Ramos (cell line): ENCODE measurements around the gene GET4.

Source experiments
- in situ Hi-C: fragments of 300-500 bp; cut with MboI; formaldehyde crosslinking; loops from one replicate; pipeline ENCODE4 v1.14.3; 2022; ENCODE audit warnings: low sequenced_read_pairs; ENCODE audit not compliant: unreplicated experiment

The GET4 gene

DNA sequence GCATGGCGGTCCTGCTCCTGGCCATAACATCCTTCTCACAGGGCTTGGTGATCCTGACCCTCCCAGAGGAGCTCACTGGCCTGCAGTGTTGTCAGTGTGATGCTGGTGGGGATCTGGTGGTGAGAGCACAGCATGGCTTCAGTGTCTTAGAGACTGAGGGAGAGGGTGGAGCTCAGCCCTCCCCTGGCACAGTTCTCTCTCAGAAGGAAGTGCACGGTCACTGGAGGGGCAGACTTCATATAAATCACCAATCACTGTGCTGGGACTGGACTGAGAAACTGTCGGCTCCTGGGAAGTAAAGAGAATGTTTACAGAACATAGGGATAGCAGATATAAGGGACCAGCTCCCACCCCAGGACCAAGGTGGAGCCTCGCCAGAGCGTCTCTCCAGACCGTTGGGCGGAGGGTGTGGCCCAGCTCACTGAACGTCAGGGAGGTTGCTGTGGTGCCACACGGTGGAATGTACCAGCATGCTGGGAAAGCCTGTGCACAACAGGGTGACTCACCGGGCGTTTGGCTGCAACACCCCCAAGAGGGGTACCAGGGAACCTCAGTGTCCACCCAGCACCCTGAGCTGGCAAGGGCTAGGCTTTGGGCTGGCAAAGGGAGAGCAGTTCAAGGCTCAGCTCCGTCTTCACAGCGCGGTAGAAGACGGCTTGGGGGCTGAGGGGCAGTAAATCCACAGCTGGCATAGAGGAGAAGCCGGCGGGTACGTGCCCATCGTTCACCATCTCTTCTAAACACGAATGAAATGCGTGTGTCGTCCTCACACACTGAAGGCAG, 8.8 kb upstream of the GET4 start:
- in situ Hi-C loops: no loop called here

DNA sequence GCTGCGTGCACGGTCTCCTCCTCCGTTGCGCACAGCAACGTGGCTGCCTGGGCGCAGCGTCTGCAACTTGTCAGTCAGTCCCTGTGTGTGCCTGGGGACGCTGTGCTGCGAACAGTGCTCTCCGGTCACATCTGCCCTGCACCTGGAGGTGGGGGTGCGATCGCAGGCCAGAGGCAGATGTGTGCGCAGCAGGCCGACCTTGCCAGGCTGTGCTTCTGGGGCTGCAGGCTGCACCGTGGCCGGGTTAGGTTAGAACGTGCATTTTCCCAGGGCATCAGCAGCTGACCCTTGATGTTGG, 8.2 kb upstream of the GET4 start:
- in situ Hi-C loops: no loop called here

DNA sequence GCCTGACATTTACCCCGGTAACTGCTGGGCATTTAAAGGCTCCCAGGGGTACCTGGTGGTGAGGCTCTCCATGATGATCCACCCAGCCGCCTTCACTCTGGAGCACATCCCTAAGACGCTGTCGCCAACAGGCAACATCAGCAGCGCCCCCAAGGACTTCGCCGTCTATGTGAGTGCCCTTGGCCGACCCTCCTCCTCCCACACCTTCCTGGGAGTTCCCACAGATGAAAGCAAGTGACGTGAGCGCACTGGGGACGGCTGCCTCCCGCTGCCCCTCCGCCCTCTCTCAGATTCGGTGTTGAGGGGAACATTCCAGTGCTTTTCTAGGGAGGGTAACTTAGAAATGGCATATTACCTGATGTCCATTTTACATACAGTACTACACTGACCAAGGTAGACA, 7.0 kb upstream of the GET4 start:
- in situ Hi-C loops: no loop called here

DNA sequence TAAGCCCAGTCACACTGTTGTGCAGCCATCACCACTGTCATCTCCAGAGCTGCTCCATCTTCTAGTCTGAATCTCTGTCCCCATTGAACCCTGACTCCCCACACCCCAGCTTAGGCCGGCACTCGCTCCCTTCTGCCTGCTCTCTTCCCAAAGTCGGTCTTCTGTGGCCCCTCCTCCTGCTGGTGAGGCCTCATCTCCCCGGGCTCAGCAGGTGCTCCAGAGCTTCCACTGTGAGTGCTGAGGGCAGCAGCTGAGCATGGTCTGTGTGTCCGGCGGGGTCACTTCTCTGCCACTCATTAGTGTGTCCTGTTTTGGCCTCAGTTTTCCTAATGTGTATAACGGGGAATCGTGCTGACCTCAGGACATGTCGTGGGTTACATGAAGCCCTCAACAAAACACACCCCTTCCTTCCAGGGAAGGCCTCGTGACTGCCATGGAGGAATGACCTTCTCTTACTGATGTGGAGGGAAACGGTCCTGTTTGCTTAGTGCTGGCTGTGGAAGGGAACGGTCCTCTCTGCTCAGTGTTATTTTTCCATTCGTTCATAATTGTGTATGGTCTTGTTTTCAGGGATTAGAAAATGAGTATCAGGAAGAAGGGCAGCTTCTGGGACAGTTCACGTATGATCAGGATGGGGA, 4.3 kb upstream of the GET4 start:
- in situ Hi-C loops: loop anchor here (5.0 kb wide), 1 partner anchor 80 kb away; no protein-coding TSS in a partner anchor

DNA sequence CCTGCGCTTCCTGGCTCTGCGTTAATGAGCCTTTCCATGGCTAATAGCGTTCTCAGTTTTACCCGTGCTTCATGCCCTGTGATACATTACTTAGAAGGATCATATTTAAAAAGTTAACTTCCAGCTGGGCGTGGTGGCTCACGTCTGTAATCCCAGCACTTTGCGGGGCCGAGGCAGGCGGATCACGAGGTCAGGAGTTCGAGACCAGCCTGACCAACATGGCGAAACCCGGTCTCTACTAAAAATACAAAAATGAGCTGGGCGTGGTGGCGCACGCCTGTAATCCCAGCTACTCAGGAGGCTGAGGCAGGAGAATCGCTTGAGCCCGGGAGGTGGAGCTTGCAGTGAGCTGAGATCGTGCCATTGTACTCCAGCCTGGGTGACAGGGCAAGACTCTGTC, 3.7 kb upstream of the GET4 start:
- in situ Hi-C loops: loop anchor here (5.0 kb wide), 1 partner anchor 80 kb away; no protein-coding TSS in a partner anchor

DNA sequence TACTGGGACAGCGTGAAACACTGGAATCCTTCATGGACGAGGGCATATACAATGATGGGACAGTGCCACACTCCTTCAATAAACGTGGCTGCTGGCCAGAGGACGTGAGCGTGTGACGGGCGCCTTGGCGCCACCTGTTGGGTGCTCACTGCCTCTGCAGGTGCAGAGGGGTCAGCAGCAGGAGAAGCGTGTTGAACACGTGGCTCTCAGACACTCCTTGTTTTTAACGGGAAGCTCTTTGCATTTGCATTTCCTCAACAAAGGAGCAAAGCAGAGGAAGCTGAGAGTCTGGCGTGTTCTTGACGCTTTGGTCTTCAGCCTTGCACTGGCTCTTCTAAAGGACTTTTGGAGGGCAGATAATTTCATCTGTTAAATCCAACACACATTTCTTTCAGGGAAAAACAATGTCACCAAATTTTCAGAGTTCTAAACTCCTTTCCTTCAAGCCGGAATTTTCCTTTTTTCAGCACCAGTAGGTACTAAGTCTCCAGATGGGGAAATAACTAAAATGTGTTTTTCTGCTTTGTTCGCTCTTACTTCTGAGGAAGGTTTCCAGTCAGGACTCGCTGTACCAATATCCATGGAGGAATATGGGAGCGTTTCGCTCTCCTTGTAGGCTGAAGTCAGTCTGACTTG, 2.9 kb upstream of the GET4 start:
- in situ Hi-C loops: loop anchor here (5.0 kb wide), 1 partner anchor 81 kb away; no protein-coding TSS in a partner anchor

DNA sequence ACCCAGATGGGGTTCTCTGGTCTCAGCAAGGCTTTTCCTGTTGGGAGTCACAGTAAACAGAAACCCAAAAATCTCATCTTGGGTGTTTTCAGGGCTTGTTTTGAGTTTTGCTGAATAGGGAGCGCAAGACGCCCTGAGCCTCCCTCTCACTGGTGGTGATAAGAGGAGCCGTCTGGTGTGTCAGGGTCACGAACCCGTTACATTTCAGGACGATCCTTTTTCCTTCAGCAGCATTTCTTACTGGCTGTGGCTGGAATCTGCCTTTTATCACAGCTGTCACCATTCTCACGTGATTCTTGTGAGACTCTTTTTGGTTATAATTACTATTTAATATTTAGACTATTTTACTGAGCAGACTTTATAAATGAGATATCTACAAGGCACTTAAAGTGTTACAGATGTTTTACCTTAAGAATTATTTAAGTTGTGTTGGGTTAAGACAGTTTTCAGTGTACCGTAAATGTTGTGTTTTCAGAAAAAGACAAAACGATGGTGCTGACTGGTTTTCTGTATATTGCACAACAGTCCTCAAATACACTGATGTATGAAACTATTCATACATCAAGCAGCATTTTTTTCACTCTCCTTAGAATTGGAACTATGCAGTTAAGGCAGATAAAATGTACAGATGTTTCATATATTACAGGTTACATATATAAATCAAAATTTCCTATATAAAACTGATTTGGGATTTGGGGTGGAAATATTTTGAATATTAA, 2.2 kb upstream of the GET4 start:
- in situ Hi-C loops: loop anchor here (5.0 kb wide), 1 partner anchor 82 kb away; no protein-coding TSS in a partner anchor

DNA sequence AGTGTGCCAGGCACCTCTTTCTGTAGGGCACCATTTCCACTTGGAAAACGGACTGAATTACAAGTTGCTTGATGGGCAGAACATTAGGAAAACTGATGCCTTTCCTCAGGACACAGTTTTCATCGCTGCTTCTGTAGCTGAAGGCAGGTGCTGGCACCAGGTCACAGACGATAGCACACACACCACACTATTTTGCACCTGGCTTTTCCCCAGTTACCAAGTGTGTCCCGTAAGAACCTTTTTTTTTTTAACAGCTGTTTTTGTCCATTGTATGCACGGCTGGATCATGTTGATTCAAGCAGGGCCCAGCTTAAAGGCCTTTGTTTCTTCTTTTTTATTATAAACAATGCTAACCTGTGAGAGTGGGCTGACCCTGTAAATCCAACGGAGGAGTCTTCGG, 1.3 kb upstream of the GET4 start:
- in situ Hi-C loops: no loop called here

DNA sequence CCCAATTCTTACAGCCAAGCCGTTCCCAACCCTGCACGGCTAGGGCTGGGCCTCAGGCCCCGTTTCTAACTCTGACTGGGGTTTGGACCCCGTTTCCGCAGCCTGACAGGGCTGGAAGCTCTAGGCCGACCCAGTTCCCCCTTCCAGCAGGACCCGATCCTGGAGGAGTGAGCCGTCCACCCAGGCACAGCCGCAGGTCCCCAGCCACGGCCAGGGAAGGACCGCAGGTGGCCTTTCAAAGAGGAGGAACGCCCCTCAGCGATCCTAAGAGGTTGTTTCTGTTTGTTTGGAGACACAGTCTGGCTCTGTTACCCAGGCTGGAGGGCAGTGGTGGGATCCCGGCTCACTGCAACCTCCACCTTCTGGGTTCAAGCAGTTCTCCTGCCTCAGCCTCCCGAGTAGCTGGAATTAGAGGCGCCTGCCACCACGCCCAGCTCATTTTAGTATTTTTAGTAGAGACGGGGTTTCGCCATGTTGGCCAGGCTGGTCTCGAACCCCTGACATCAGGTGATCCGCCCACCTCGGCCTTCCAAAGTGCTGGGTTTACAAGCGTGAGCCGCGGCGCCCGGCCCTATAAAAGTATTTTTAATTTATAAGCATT, 778 bp upstream of the GET4 start:
- in situ Hi-C loops: no loop called here

DNA sequence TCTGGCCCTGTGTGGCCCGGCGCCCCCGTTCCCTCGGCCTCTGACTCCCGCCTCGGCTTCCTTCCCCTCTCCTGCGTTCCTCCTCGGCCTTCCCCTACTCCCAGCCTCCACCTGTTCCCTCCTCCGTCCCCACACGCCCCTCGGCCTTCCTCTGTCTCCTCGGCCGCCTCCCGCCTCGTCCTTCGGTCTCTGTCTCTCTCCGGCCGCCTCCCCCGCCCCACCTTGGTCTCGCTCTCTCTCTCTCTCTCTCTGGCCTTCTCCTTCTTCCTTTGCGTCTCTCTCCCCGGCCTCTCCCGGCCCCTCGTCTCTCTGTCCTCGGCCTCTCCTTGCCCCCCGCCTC, 588 bp downstream of the GET4 start:
- in situ Hi-C loops: no loop called here

DNA sequence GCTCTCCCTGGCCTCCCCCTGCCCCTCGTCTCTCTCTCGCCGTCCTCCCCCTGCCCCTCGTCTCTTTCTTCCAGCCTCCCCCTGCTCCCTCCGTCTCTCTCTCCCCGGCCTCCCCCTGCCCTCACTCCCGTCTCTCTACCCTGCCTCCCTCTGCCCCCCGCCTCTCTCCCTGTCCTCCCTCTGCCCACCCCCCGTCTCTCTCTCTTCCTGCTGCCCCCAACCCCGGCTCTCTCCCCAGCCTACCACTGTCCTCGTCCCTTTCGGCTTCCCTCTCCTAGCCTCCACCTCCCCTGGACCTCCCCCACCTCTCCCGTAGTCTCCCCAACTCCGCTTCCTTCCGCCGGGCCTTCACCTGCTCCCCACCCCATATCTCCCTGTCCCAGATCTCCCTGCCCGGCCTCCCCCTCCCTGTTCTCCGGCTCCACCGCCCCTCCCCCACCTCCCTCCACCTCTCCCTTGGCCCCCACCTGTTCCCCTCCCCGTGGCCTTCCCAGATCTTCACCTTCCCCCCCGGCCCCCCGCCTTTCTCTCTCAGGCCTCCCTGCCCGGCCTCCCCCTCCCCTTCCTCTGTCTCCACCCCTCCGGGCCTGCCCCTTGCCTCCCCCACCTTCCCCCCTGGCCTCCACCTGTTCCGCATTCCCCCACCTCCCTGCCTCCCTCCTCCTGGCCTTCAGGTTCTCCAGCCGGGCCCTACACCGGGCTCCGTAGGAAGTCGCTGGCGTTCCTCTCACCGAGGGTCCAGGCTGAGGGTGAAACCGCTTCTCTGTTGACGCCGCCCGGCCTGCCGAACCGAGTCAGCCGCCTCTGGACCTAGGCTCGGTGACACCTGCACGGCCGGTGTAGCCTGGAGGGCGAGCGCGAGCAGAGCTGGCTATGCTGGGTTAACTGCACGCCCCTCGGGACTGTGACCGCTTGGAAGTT, 1.2 kb downstream of the GET4 start:
- in situ Hi-C loops: no loop called here

DNA sequence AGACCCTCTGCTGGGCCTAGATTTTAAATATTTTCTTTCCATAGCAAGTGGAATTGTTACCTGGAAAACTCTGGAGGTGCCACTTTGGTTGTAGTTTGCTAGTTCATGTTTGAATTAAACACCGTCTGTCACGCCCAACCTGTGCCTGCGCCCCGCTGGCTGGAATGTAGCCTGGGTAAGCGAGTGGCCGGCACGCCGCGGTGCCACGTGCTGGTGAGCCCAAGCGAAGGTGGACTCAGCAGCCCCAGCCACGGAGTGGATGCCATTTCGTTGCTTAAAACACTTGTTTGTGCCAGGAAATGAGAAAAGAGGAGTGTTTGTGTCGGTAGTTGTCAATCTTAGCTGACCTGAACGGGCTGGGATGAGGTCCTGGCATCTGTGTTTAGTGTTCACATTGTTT, 2.7 kb downstream of the GET4 start:
- in situ Hi-C loops: no loop called here

DNA sequence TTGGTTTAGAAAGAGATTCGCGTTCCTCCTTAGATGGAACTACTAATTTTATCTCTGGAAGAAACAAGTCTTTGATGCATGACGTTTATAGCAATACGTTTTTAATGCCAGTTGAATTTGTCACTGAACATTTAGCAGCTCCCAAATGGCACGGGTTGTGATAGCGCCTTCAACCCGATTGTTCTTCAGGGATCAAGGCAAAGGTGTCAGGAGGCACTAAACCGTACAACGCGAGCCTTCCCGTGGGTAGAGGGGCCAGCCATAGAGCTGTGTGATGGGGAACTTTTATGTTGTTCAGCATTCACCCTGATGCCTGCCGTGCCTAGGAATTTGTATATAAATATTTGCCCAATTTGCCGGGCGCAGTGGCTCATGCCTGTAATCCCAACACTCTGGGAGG, 3.4 kb downstream of the GET4 start:
- in situ Hi-C loops: no loop called here

DNA sequence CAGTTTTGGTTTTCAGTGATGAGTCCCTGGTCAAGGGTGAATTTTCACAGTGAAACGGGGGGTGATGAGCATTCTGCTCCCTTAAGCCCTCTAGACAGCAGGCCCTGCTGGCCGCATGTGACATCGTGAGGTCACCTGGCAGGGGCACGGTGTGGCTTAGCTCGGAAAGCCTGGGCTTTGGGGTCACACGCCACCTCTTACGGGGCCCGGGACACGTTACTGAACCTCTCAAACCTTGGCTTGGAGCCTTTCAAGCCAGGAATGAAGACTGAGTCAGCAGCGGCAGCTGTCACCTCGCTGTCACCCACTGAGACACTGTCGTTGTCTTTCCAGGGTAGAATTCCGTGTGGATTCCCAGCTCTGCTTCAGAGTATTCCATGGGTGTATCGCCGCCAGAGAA, 4.1 kb downstream of the GET4 start:
- in situ Hi-C loops: no loop called here

DNA sequence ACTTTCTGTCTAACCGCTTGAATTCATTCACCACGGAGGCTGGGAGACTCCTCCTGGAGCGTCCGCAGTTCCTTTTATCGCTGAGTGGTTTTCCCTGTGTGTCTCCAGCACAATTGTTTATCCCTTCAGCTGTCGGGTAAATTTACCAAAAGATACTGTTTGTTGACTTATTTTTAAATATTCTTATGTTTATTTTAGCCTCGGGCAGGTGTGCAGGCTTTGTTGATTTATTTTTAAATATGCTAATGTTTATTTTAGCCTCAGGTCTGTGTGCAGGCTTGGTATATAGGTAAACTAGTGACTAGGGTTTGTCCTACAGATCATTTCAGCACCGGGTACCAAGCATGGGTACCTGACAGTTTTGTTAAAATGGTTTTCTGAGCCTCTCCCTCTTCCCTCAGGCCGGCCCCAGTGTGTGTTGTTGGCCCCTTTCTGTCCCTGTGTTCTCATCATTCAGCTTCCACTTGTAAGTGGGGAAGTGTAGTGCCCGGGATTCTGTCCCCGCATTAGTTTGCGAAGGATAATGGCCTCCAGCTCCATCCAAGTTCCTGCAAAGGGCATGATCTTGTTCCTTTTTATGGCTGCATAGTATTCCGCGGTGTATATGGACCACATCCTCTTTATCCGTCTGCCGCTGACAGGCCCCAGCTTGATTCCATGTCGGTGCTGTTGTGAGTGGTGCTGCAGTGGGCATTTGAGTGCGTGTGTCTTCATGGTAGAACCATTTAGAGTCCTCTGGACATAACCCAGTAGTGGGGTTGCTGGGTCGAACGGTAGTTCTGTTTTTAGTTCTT, 5.3 kb downstream of the GET4 start:
- in situ Hi-C loops: no loop called here

DNA sequence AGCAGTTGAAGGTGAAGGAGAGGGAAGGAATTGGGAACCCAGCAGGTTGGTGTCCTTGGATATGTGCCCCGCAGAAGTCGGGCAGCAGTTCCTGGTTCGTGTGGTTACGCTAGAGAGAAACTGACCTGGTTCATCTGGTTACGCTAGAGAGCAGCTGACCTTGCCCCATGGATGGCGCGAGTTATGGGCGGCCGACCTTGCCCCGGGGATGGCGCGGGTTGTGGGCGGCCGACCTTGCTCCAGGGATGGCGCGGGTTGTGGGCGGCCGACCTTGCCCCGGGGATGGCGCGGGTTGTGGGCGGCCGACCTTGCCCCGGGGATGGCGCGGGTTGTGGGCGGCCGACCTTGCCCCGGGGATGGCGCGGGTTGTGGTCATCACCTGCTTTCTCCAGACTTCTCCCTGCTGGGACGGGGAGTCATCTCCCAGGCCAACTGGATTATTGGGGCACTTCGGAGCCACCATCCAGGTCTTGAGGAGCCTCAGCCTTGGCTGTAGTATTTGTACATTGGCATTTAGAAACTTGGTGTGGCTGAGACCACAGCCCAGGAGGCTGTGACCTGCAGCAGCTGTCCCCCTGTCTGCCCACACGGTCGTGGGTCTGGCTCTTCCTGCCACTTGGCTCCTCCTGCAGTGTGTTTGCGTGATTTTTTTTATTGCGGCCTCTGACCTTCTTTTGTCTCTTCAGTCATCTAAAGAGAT, 6.1 kb downstream of the GET4 start:
- in situ Hi-C loops: no loop called here

DNA sequence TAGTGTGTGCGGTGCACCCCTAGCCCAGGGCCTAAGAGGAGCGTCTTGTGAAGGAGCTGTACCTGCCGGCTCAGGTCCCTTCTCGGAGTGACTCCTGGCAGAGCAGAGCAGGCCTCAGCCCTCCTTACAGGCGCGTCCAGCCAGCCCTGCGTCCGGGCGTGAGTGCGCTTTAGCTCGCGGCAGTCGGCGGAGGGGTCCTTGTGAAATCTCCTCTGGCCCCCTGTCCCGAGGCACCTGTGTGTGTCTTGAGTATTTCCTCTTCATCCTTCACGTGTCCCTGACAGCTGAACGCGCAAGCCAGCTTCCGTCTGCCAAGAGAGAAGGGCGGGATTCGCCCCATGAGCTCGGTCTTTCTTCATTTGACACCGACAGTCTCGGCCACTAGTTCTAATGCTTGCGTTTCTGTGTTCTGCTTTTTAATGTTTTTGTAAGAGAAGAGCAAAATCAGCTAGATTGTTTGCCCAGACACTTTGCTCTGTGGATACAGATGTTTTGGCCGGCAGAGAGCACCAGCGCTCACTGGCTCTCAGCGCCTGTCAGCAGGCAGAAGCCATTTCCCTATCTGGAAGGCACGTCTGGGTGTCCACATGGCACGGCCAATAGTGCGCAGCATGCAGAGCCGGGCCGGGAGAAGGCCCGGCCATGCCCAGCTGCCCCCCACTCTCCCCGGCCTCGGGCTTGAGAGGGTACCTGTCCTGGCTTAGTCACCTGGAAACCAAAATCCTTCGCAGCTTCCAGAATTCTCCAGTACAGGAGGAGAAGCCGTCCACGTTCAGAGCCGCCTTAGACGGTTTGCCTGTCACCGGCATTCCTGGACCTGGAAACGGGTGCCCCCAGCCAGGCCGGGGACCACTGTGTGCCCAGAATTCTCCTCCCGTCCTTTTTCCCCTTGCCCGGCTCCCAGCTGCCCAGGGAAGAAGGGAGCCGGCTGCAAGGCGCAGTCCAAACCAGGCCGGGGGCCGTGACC, 7.0 kb downstream of the GET4 start:
- in situ Hi-C loops: no loop called here
